HG03097 (cell line): ENCODE data around the gene ZNF385D.
"Not testable (repeated sequence)": the region's sequence is repeated elsewhere in the genome, so short reads cannot be mapped to it uniquely, and the experiment has no call there.

Source experiments
- ATAC-seq: cut with Tn5 transposase; IDR thresholded peaks from one replicate; pipeline ENCODE4 v1.9.1; 2021; ENCODE audit not compliant: unreplicated experiment, low FRiP score

ZNF385D gene

DNA sequence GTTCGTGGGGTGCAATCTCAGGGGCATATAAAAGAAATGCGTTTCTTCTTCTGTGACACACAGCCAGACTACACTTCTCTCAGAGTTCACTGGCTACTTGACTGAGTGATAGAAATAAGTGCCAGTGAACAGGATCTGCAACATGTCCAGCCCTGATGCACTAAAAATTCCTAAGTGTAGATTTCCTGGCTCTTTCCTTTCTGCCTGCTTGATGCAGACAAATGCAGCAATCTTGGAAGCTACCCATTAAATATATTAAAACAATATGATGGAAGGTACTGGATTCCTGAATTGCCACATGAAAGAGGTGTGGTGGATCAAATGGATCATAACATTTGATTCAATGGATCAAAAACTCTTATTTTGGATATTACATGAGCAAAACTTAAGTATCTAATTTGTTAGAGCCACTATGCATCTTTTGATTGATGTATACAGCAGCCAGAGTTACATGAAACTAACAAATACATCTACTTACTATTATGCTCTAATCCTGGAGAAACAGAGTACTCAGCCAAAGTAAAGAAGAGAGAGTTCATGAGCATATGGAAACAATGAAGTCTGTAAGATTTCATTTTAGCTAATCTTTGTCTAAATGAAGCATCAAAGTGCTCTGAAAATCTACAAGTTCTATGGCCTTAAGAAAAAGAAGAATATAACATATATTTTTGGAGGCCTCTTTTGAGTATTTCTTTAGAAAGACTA, 222.6 kb downstream of the ZNF385D start:
- no peak for ATAC-seq

DNA sequence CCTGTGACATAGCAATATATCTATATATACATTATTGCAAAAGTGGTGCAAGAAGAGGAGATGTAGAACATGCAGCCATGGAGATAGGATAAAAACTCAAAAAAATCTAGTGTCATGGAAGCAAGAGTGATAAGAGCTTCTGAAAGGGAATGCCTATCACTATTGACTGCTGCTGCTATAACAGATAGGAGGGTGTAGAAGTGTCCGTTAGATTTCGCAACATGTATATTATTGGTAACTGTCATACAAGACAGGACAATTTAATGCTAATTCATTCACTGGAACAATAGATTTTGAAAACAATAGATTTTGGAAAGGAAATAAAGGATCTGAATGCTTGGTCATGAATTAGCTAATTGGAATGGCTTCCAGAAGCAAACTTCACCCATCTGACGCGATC, 224.5 kb downstream of the ZNF385D start:
- ATAC-seq, result no peak

DNA sequence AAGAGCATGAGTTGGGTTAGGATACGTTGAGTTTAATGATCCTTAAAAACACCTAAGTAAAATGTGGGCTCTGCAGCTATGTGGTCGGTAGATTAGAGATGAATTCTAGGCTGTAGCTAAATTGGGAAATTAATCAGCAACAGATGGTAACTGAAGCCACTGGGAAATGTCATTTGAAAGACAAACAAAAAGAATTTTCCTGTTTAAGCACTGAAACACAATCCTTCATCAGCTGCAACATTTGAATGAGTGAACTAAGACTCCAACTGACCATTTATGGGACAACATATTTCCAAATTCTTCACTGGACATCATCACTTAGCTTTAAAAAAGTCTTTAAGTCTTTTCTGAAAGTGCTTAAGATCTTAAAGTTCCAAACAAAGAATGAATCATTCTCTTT, 226.9 kb downstream of the ZNF385D start:
- ATAC-seq, result no peak

DNA sequence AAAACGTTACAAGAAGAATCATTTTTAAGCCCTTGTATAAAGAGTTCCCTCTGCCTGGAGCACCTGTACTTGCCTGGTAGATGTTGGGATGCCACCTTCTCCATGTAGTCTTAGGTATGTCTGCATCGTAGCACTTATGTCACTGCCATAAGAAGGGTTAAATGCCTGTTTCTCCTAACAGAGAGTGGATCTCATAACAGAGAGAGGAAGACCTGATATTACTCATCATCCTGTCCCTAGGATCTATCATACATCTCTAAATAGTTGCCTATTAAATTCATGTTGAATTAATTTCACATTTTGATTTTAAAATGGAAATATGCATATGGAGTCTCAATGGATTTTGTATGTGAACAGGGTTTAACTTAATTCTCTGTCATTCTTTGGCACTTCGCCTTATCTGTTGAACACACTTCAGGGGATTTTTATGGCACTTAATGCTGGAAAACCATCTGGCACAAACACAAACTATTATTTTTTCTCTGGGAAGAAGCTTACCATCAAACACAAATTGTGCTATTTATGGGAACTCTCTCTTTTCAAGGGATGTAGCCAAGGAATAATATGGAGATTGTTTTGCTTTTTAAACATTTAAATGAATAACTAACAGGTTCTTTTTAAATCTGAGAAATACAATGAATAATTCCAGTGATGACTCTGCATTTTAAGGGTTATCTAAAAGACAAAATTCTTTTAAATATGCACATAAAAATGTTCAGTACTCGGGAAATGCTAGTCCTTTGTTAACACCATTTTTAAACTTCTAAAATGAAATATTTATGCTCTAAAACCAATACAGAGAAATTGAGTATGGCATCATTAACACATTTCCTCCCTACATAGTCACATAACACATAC, 230.7 kb downstream of the ZNF385D start:
- no peak for ATAC-seq

- no peak for ATAC-seq
Observed at GRCh38 chr3:21517184-21517583, 233.8 kb downstream of the ZNF385D start.

GRCh38 chr3:21515417-21515816, 235.6 kb downstream of the ZNF385D start:
- no peak for ATAC-seq

GRCh38 chr3:21509731-21510470, 241.1 kb downstream of the ZNF385D start:
- ATAC-seq, result no peak

DNA sequence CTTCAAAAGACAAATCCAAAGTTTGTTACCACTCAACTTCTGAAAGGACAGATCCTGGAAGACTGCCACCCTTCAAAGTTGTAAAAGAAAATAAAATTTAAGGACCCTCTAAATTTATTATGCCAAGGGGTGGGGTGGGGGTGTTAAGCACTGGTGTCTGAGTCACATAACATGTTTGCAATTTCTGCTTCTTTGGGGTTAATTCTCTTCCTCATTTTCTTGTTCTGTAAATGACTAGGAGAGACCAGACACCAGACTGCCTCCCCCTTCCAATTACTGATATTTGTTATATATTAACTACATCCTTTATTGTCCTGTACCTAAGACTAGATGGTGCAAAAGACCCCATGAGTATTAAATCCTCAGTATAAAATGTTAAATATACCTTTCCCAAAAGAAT, 242.8 kb downstream of the ZNF385D start:
- ATAC-seq, result no peak

DNA sequence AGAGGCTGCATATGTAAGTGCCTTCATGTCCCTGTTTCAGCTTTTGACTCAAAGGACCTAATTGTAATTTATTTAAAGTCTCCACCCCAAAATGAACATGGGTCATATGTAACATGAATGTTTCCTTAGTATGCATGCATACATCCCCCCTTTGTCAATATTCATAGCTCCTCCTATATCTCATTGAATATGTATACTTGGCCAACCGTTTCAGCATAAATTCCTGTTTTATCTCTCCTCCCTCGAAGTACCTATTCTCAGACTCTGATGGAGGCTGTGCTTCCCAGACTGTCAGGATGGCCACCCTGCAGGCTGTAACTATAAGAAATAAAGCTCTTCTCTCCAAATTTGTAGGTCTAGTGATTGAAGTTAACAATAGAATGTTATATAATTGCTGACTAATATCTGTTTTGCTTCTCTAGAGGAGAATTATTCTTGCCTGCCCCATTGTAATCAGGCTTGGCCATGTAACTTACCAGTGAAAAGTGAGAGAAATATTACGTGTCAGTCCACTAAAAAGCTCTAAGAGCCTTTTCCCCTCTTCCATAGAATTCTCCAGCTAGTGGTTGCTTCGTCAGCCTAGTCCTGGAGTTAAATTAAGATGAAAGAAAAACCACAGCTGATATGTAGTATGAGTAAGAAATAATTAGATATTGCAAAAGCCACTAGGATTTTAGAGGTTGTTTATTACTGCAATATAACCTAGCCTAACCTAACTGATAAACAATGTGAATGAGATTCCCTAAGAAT, 245.1 kb downstream of the ZNF385D start:
- ATAC-seq, result no peak

DNA sequence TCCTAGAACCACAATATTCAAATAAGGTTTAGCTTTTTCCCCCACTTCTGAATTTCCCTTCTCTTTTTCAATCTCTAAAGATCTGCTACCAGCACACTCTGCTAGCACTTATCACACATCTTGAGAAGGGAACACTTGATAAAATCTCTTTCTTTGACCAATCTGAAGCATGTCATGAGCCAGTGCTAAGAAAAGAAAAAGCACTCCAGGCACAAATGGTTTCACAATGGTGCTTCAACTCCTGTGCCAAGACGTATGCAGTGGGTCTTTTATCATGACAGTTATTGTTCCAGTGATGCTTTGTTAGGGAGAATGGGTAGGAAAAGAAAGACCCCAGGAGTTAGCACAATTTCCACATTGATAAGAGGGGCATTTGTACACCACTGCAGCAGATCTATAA, 248.4 kb downstream of the ZNF385D start:
- no peak for ATAC-seq

DNA sequence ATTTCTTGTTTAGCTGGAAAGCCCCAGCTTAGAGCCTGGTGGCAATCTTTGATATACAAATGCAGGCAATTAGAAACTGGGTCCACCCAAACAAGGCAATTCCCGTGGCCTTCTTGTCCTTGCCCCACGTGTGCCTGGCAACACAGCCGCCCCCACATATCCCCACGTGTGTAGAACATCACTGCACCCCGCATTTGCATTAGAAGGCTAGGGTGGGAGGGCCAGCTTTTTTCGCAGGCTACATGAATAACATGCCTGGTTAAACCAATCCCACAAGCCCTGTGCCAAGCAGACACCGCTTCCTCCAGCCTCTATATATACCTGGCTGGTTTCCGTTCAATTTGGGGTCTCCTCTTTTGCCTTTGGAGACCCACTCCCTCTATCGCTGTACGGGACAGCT, 250.2 kb downstream of the ZNF385D start:
- ATAC-seq, result no peak

GRCh38 chr3:21490671-21491070, 260.3 kb downstream of the ZNF385D start:
- ATAC-seq, result not testable (repeated sequence)

DNA sequence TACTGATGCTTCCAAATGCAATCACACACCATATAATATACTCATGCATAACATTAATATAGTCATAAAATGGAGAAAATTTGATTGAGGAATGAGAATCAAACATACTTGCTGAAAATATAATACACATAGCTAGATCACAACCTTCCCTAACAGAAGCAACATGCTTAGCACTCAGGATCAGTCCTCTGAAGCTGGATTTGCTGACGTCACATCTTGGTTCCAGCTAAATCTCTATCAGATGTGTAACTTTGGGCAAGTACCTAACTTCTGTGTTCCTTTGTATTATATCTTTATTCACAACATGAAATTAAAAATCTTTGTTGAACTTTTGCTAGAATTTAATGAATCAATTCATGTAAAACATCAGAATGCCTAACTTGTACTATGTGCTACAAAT, 263.5 kb downstream of the ZNF385D start:
- ATAC-seq, result no peak

- not testable (repeated sequence) for ATAC-seq
Observed at GRCh38 chr3:21486024-21486935, 264.7 kb downstream of the ZNF385D start.

- ATAC-seq, result no peak
Observed at GRCh38 chr3:21484828-21485144, 266.2 kb downstream of the ZNF385D start.

- ATAC-seq, result no peak
Observed at GRCh38 chr3:21484057-21484827, 266.8 kb downstream of the ZNF385D start.

- ATAC-seq, result no peak
Observed at GRCh38 chr3:21481991-21482390, 269.0 kb downstream of the ZNF385D start.

DNA sequence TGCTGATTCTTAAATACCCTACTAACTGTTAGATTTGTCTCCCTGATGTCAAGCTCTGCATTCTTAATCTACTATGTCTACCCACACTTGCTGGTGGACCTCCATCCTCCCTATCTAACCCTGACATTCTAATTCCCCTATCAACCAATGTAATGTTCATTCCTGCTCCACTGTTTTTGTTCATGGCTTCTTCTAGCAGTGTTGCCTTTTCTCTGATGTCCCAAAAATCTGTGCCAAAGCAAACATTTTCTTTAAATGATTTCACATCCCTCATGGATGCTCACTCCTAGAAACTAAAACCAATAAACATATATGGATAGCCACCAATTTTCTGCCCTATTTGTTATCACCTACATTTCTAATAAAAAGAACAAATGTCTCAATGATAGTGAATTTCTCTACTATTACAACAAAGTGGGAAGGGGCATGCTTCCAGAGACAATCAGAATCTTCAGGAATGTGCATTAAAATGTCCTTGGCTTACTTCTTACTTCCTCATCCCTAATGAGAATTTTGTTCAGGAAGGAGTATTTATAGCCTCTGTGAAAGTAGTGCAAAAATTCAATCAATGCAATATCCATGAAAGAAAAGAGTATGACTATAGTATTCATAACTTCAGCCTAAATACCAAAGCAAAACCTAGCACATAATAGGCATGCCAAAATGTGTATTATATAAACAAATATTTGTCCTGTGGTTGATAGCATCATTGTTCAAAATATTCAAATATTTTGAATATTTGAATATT, 273.3 kb downstream of the ZNF385D start:
- ATAC-seq, result no peak
